NB4 (cell line): ENCODE measurements around the gene SERPINB7.

Experiments used
- DNase-seq: peaks from one replicate; pipeline ENCODE4 v3.0.0; 2010; ENCODE audit warnings: low read depth
- H3K4me3 ChIP-seq: one replicate; pipeline ENCODE4 v1.5.1; 2011; ENCODE audit warnings: mild to moderate bottlenecking, low read depth, low read length, moderate library complexity
- MAX ChIP-seq: IDR thresholded peaks from 2 replicates; pipeline ENCODE4 v1.6.1; 2011; ENCODE audit warnings: low read depth, low read length
- MYC ChIP-seq: IDR thresholded peaks from 2 replicates; pipeline ENCODE4 v1.6.1; 2011; ENCODE audit warnings: low read depth, low read length
- POLR2A ChIP-seq: IDR thresholded peaks from 2 replicates; pipeline ENCODE4 v1.6.1; 2011; ENCODE audit warnings: mild to moderate bottlenecking; ENCODE audit not compliant: insufficient read length; ENCODE audit errors: extremely low read depth
- TF ChIP-seq, protein P1 (sequence below): IDR thresholded peaks from one replicate; pipeline ENCODE4 v1.5.1; 2012; ENCODE audit warnings: low read depth, low read length

The SERPINB7 gene

DNA sequence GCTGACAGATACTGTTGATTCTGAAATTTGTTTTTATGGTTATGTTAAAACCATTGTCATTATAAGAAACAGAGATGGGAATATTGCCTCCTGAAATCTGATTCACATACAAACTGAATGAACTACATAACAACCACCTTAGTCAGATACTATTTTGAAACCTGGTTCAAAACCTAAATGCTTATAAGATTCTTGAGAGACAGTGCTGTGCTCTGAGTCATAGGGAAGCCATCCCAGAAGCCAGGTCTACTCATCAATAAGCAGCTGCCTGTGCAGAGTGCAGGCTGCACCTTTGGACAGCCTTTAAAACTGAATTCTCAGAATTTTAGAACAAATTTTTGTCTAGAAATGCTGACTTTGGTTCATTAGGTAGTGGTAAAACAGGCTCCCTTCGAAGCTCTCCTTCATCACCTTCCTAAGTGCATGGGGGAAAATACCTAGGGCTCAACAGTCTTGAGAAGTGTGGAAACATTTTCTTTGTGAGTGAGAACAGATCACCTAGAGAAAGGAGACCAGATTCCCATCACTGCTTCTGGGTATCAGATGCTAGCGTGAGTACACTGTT is at the start of gene SERPINB7:
SERPINB7 (plus strand) TSS at position 253 of the 565 bp plus-strand sequence. CDS start 6,955 bp downstream, outside the sequence.
- DNase-seq: no peak
- TF ChIP-seq POLR2A (no peak), MAX (no peak), MYC (no peak)
- TF ChIP-seq, protein P1, sequence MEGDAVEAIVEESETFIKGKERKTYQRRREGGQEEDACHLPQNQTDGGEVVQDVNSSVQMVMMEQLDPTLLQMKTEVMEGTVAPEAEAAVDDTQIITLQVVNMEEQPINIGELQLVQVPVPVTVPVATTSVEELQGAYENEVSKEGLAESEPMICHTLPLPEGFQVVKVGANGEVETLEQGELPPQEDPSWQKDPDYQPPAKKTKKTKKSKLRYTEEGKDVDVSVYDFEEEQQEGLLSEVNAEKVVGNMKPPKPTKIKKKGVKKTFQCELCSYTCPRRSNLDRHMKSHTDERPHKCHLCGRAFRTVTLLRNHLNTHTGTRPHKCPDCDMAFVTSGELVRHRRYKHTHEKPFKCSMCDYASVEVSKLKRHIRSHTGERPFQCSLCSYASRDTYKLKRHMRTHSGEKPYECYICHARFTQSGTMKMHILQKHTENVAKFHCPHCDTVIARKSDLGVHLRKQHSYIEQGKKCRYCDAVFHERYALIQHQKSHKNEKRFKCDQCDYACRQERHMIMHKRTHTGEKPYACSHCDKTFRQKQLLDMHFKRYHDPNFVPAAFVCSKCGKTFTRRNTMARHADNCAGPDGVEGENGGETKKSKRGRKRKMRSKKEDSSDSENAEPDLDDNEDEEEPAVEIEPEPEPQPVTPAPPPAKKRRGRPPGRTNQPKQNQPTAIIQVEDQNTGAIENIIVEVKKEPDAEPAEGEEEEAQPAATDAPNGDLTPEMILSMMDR: no peak
- no peak within 1 kb of the TSS for H3K4me3 ChIP-seq

DNA sequence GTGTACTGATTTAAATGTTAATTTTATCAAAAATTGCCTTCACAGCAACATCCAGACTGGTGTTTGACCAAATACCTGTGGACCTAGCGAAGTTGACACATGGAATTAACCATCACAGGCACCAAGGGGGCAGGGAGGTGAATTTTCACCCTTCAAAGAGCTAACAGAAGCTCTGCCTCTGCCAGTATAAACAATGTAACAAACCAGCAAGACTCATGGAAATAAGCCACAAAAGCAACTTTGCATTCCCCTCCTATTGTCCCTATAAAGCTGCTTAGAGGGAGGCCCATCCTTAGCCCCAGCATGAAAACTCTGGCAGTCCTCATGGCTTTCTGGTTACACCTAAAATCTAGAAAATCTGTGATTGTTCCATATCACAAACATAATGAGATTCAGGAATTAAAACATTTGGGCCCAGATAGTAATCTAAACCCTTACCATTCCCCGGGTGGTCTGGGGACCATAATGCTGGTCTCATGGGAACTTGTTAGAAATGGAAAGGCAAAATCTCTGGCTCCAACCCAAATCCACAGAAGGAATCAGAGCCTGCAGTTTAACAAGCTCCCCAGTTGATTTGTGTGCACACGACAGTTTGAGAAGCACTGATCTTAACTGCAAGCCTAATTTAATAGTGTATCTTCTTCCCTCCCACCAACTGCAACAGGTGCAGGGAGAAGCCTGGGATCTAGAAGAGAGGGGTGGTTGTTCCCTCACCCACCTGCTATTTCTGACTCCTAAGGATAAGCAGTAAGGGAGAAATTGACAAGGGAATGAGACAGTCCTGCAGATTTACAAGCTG is 49.3 kb upstream of the SERPINB7 start:
- H3K4me3 ChIP-seq: no peak overlapping the region
- TF ChIP-seq MYC (no peak), MAX (no peak), POLR2A (no peak)
- TF ChIP-seq, protein P1: no peak
- DNase-seq: no peak

DNA sequence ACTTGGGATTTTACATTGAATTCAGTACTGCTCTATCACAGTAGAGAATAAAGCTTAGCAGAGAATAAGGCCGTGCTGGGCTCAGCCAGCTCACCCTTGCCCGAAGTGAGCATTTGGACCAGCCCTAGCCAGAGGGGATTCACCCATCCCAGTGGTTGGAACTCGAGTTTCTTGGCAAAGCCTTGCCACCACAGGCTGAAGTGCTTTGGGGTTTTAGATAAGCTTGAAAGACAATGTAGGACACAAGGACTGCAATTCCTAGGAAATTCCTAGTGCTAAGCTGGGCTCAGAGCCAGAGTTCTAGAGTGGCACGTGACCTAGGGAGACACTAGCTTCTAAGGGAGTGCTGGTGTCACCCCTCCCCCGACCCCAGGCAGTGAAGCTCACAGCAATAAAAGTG is 44.4 kb upstream of the SERPINB7 start:
- no peak overlapping the region for H3K4me3 ChIP-seq
- DNase-seq: no peak
- TF ChIP-seq, protein P1: no peak
- TF ChIP-seq POLR2A: no peak
- TF ChIP-seq MYC: no peak

GRCh38 chr18:63731215-63731614 is 44.0 kb upstream of the SERPINB7 start:
- DNase-seq: no peak
- TF ChIP-seq MAX (no peak), MYC (no peak), POLR2A (no peak)
- TF ChIP-seq, protein P1: no peak
- no peak overlapping the region for H3K4me3 ChIP-seq

DNA sequence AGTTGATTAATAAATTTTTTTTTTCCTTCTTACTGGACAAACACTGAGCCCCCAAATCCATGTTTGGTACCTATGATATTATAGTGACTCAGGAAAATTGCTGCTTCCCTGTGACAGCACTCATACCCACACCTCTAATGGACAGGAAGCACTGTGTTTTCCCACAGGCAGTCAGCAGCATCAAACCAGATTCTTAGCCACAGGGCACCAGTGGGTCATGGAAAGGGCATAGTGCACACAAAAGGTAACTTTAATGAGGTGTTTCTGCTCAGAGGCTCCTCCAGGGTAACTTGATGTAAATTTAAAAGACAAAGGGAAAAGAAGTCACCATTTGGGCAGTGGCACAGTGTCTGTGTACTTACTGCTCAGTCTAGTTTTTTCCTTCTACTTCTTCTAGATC is 38.3 kb upstream of the SERPINB7 start:
- DNase-seq: no peak

More for the DNA sequence above, 38.3 kb upstream of the SERPINB7 start:
- TF ChIP-seq MYC: no peak
- TF ChIP-seq, protein P1: no peak
- TF ChIP-seq POLR2A: no peak
- no peak for TF ChIP-seq MAX
- H3K4me3 ChIP-seq: no peak overlapping the region
